ENCODE measurements around the gene SETD3. TPM values are rescaled to one million over a fixed set of nuclear protein-coding genes. Genes with fewer than 3 reads are reported as not detected.

The SETD3 gene
- total RNA-seq, 1 experiment from 2014 or later: 51.5 TPM

DNA sequence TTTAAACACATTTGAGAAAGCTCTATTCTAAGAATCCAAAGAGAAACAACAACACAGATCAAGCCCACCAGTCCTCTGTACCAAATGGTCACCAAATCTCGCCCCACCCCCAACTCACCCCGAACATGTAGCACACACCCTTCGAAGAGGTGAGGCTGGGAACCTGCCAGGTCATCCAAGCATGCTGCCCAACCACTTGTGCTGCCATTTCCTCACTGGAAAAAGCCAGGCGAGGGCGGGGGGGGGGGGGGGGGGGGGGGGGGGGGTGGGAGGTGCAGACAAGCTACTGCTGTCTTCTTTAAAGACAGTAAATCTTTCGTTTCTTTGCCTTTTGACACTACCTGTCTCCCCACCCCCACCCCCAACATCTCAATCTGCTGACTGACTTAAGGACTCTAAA, 59.9 kb downstream of the SETD3 start:
- H3K27me3 Mint-ChIP-seq (ENCODE audit: unreplicated experiment): no peaks in the 10 kb centered on the region
- H3K36me3 Mint-ChIP-seq (ENCODE audit: insufficient read depth, unreplicated experiment): no peaks in the 10 kb centered on the region
- no peak overlapping the region for H3K27ac Mint-ChIP-seq (ENCODE audit: unreplicated experiment)
- no peak overlapping the region for H3K4me3 Mint-ChIP-seq (ENCODE audit: low read depth, unreplicated experiment)
- peaks cover 20% of the 10 kb centered on the region for H3K4me1 Mint-ChIP-seq (ENCODE audit: low read depth, unreplicated experiment)
- TF ChIP-seq, protein P1, sequence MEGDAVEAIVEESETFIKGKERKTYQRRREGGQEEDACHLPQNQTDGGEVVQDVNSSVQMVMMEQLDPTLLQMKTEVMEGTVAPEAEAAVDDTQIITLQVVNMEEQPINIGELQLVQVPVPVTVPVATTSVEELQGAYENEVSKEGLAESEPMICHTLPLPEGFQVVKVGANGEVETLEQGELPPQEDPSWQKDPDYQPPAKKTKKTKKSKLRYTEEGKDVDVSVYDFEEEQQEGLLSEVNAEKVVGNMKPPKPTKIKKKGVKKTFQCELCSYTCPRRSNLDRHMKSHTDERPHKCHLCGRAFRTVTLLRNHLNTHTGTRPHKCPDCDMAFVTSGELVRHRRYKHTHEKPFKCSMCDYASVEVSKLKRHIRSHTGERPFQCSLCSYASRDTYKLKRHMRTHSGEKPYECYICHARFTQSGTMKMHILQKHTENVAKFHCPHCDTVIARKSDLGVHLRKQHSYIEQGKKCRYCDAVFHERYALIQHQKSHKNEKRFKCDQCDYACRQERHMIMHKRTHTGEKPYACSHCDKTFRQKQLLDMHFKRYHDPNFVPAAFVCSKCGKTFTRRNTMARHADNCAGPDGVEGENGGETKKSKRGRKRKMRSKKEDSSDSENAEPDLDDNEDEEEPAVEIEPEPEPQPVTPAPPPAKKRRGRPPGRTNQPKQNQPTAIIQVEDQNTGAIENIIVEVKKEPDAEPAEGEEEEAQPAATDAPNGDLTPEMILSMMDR (IDR thresholded peaks at IDR 0.05; ENCODE audit: unreplicated experiment): no peak
- no peaks in the 10 kb centered on the region for H3K9me3 Mint-ChIP-seq (ENCODE audit: low read depth, unreplicated experiment)
- BruUV-seq (replicated peaks): no TSS peak
- intact Hi-C loops (cut with micrococcal nuclease; ENCODE audit: unreplicated experiment): no loop called here
- DNase-seq: no peak
- CTCF ChIA-PET: no interaction called here

GRCh38 chr14:99419905-99420304, 60.8 kb downstream of the SETD3 start:
- CTCF ChIA-PET: no interaction called here
- BruUV-seq (replicated peaks): no TSS peak
- Mint-ChIP-seq H3K9me3 (ENCODE audit: low read depth, unreplicated experiment) (no peaks in the 10 kb centered on the region), H3K27ac (ENCODE audit: unreplicated experiment) (no peak overlapping the region), H3K27me3 (ENCODE audit: unreplicated experiment) (no peaks in the 10 kb centered on the region), H3K4me3 (ENCODE audit: low read depth, unreplicated experiment) (no peak overlapping the region), H3K4me1 (ENCODE audit: low read depth, unreplicated experiment) (peaks cover 20% of the 10 kb centered on the region), H3K36me3 (ENCODE audit: insufficient read depth, unreplicated experiment) (no peaks in the 10 kb centered on the region)
- no peak for DNase-seq
- intact Hi-C loops (cut with micrococcal nuclease; ENCODE audit: unreplicated experiment): no loop called here
- TF ChIP-seq, protein P1 (IDR thresholded peaks at IDR 0.05; ENCODE audit: unreplicated experiment): no peak

DNA sequence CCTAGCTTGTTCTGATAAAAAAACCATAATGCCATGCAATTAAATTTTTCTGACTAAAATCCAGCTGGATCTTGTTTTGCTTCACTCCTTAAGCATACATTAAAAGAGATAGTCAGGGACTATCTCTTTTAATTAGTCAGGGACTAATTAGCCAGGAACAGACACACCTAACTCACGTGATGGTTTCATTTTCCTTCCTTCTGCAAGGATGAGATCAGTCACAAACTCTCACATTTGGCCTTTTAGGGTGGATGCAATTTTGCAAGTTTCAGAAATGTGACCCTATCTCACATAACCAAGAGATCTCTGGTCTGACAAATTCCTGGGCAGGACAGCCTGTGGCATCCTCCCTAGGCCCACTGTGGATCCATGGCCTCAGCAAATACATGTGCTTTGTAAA, 62.4 kb downstream of the SETD3 start:
- intact Hi-C loops (cut with micrococcal nuclease; ENCODE audit: unreplicated experiment): no loop called here
- TF ChIP-seq, protein P1 (IDR thresholded peaks at IDR 0.05; ENCODE audit: unreplicated experiment): no peak
- no TSS peak for BruUV-seq (replicated peaks)
- Mint-ChIP-seq H3K9me3 (ENCODE audit: low read depth, unreplicated experiment) (no peaks in the 10 kb centered on the region), H3K4me3 (ENCODE audit: low read depth, unreplicated experiment) (no peak overlapping the region), H3K27ac (ENCODE audit: unreplicated experiment) (no peak overlapping the region), H3K4me1 (ENCODE audit: low read depth, unreplicated experiment) (peaks cover 10% of the 10 kb centered on the region), H3K27me3 (ENCODE audit: unreplicated experiment) (no peaks in the 10 kb centered on the region), H3K36me3 (ENCODE audit: insufficient read depth, unreplicated experiment) (no peaks in the 10 kb centered on the region)
- CTCF ChIA-PET: interaction anchor here (1.2 kb wide), 1 partner anchor 29 kb away, joined by 3 read pairs; no protein-coding TSS in a partner anchor
- no peak for DNase-seq

DNA sequence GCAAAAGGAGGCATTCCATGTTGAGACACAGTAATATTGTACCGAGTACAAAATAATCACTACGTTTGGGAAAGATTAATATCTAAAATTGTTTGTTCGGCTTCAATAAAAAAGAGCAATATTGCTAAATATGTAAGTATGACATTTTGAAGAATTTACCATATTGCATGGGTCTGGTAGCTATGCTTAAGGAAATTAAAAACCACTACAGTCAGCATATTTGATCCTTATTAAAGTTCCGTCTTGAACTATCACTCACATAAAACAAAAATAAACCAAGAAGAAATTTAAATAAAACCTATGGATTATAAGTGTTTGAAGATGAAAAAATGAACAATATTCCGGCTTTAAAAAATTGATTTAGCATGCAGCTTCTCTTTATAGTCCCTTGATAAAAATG, 63.8 kb downstream of the SETD3 start:
- H3K27me3 Mint-ChIP-seq (ENCODE audit: unreplicated experiment): no peaks in the 10 kb centered on the region
- H3K36me3 Mint-ChIP-seq (ENCODE audit: insufficient read depth, unreplicated experiment): peaks cover 8% of the 10 kb centered on the region
- H3K9me3 Mint-ChIP-seq (ENCODE audit: low read depth, unreplicated experiment): no peaks in the 10 kb centered on the region
- CTCF ChIA-PET: interaction anchor here (1.7 to 1.8 kb wide), 2 partner anchors 24 to 28 kb away, joined by 9 to 11 read pairs; no protein-coding TSS in a partner anchor
- BruUV-seq (replicated peaks): no TSS peak
- TF ChIP-seq, protein P1 (IDR thresholded peaks at IDR 0.05; ENCODE audit: unreplicated experiment): no peak
- peaks cover 11% of the 10 kb centered on the region for H3K4me1 Mint-ChIP-seq (ENCODE audit: low read depth, unreplicated experiment)
- no peak overlapping the region for H3K27ac Mint-ChIP-seq (ENCODE audit: unreplicated experiment)
- no peak for DNase-seq
- intact Hi-C loops (cut with micrococcal nuclease; ENCODE audit: unreplicated experiment): no loop called here
- no peak overlapping the region for H3K4me3 Mint-ChIP-seq (ENCODE audit: low read depth, unreplicated experiment)
